OCI-LY1 (cell line): Measurements from ENCODE around the gene IP6K3.

ENCODE experiments used
- H2AFZ ChIP-seq: fragments of 200-600 bp; sonication (generic), shearing (Covaris generic); 2 replicates; pipeline ENCODE4 v1.6.0; 2014; ENCODE audit warnings: antibody characterized with exemption, mild to moderate bottlenecking, low read length
- H3F3A ChIP-seq: fragments of 200-600 bp; sonication (generic), shearing (Covaris generic); 2 replicates; pipeline ENCODE4 v1.6.0; 2014; ENCODE audit warnings: mild to moderate bottlenecking, antibody characterized with exemption, low read length, moderate library complexity; ENCODE audit not compliant: insufficient read depth
- H3K27ac ChIP-seq: fragments of 200-600 bp; sonication (generic); 2 replicates; pipeline ENCODE4 v1.5.1; 2014; ENCODE audit warnings: low read length, mixed run types, mild to moderate bottlenecking, low read depth; ENCODE audit not compliant: poor library complexity, severe bottlenecking
- H3K27me3 ChIP-seq: fragments of 200-600 bp; sonication (generic); 2 replicates; pipeline ENCODE4 v1.6.0; 2014; ENCODE audit warnings: antibody characterized with exemption, mild to moderate bottlenecking, low read length, moderate library complexity; ENCODE audit not compliant: insufficient read depth
- H3K36me3 ChIP-seq: fragments of 200-600 bp; sonication (generic); 2 replicates; pipeline ENCODE4 v1.6.1; 2014; ENCODE audit warnings: mild to moderate bottlenecking, antibody characterized with exemption, low read length, moderate library complexity, mixed read lengths; ENCODE audit not compliant: insufficient read depth
- H3K4me1 ChIP-seq: fragments of 200-600 bp; sonication (generic); 2 replicates; pipeline ENCODE4 v1.5.1; 2014; ENCODE audit warnings: mild to moderate bottlenecking, low read length, moderate library complexity; ENCODE audit not compliant: insufficient read depth, severe bottlenecking
- H3K4me2 ChIP-seq: fragments of 200-600 bp; sonication (generic), shearing (Covaris generic); 2 replicates; pipeline ENCODE4 v1.6.1; 2014; ENCODE audit warnings: low read length
- H3K4me3 ChIP-seq: fragments of 200-600 bp; sonication (generic); 2 replicates; pipeline ENCODE4 v1.5.1; 2014; ENCODE audit warnings: low read length, low read depth, mild to moderate bottlenecking, mixed read lengths; ENCODE audit not compliant: poor library complexity, severe bottlenecking
- H3K79me2 ChIP-seq: fragments of 200-600 bp; shearing (Covaris generic); 2 replicates; pipeline ENCODE4 v1.6.1; 2016; ENCODE audit warnings: mixed run types, low read length, mixed read lengths; ENCODE audit not compliant: insufficient read depth
- H3K9ac ChIP-seq: fragments of 200-600 bp; sonication (generic), shearing (Covaris generic); 2 replicates; pipeline ENCODE4 v1.6.1; 2014; ENCODE audit warnings: mild to moderate bottlenecking, low read length, mixed read lengths
- H3K9me2 ChIP-seq: fragments of 200-600 bp; sonication (generic), shearing (Covaris generic); 2 replicates; pipeline ENCODE4 v1.6.1; 2014; ENCODE audit warnings: low read depth, mild to moderate bottlenecking, low read length, mixed read lengths
- H3K9me3 ChIP-seq: fragments of 200-600 bp; shearing (Covaris generic); 2 replicates; pipeline ENCODE4 v1.6.1; 2014; ENCODE audit warnings: low read length, mixed read lengths
- H4K20me1 ChIP-seq: fragments of 200-600 bp; sonication (generic), shearing (Covaris generic); 2 replicates; pipeline ENCODE4 v1.6.0; 2016; ENCODE audit warnings: mild to moderate bottlenecking, low read length; ENCODE audit not compliant: insufficient read depth
- CTCF ChIP-seq: fragments of 200-600 bp; sonication (generic), shearing (Covaris generic); IDR thresholded peaks from 2 replicates; pipeline ENCODE4 v1.5.1; 2017; ENCODE audit warnings: mild to moderate bottlenecking, antibody characterized with exemption, low read length, moderate library complexity, mixed read lengths
- EZH2 ChIP-seq: fragments of 200-600 bp; sonication (generic), shearing (Covaris generic); IDR thresholded peaks from 2 replicates; pipeline ENCODE4 v1.8.0; 2017; ENCODE audit warnings: borderline replicate concordance, mixed run types, mild to moderate bottlenecking, antibody characterized with exemption, low read length, moderate library complexity, mixed read lengths

Gene IP6K3

GRCh38 chr6:33740204-33740608, 6.5 kb downstream of the IP6K3 start:
- no peak overlapping the region for H3K4me3 ChIP-seq
- H3K4me2 ChIP-seq, result no peak overlapping the region
- no peaks in the 10 kb centered on the region for H4K20me1 ChIP-seq
- no peaks in the 10 kb centered on the region for H3F3A ChIP-seq
- no peak overlapping the region for H3K27ac ChIP-seq
- H3K9me3 ChIP-seq, result no peaks in the 10 kb centered on the region
- TF ChIP-seq CTCF (no peak), EZH2 (no peak)
- H3K79me2 ChIP-seq, result no peaks in the 10 kb centered on the region
- H3K4me1 ChIP-seq, result no peaks in the 10 kb centered on the region
- H3K27me3 ChIP-seq, result no peaks in the 10 kb centered on the region
- H3K36me3 ChIP-seq, result no peaks in the 10 kb centered on the region
- no peaks in the 10 kb centered on the region for H3K9me2 ChIP-seq
- no peak overlapping the region for H2AFZ ChIP-seq
- H3K9ac ChIP-seq, result no peak overlapping the region

DNA sequence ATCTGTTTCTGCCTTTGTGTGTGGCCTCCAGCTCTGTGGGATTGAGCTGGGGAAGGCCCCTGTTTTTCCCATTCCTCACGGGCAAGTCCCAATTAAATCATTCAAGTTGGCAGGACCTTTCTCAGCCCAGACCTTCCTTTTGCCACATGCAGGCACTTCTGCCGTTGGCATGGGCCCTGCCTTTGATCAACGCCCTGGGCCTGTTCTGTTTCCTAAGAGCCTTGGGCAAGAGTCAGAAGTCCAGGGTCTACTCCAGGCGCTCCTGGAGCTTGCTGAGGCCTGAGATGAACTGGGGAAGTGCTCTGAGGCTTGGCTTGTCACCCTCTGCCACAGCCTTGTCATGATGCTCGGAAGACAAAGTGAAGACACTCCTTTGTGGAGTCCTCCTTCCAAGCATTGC, 7.1 kb downstream of the IP6K3 start:
- Histone ChIP-seq H3F3A (no peaks in the 10 kb centered on the region), H4K20me1 (no peaks in the 10 kb centered on the region), H2AFZ (no peak overlapping the region), H3K79me2 (no peaks in the 10 kb centered on the region), H3K27me3 (no peaks in the 10 kb centered on the region), H3K4me3 (no peak overlapping the region), H3K4me2 (no peak overlapping the region), H3K9me3 (no peaks in the 10 kb centered on the region), H3K9ac (no peak overlapping the region), H3K27ac (no peak overlapping the region), H3K36me3 (no peaks in the 10 kb centered on the region), H3K4me1 (no peaks in the 10 kb centered on the region), H3K9me2 (no peaks in the 10 kb centered on the region)
- no peak for TF ChIP-seq CTCF

GRCh38 chr6:33738879-33739278, 7.8 kb downstream of the IP6K3 start:
- Histone ChIP-seq H3K79me2 (no peaks in the 10 kb centered on the region), H3K27me3 (no peaks in the 10 kb centered on the region), H2AFZ (no peak overlapping the region), H4K20me1 (no peaks in the 10 kb centered on the region), H3K4me3 (no peak overlapping the region), H3K9me3 (no peaks in the 10 kb centered on the region), H3K9ac (no peak overlapping the region), H3K27ac (no peak overlapping the region), H3K36me3 (no peaks in the 10 kb centered on the region), H3F3A (no peaks in the 10 kb centered on the region), H3K4me1 (no peaks in the 10 kb centered on the region), H3K4me2 (no peak overlapping the region), H3K9me2 (no peaks in the 10 kb centered on the region)
- TF ChIP-seq EZH2, result no peak
- TF ChIP-seq CTCF, result no peak
